Ectodermal cell (in vitro differentiated cells): ENCODE data around the gene CEP164.

Experiments used
- H3K27ac ChIP-seq: 2 replicates; pipeline ENCODE4 v1.7.0; 2013; ENCODE audit warnings: mild to moderate bottlenecking, low read depth, low read length; ENCODE audit not compliant: insufficient read depth, poor library complexity, severe bottlenecking
- H3K27me3 ChIP-seq: 2 replicates; pipeline ENCODE4 v1.7.0; 2013; ENCODE audit warnings: mild to moderate bottlenecking, low read length; ENCODE audit not compliant: insufficient read depth, control insufficient read depth, poor library complexity, severe bottlenecking
- H3K36me3 ChIP-seq: one replicate; pipeline ENCODE4 v1.7.0; 2013; ENCODE audit warnings: low read length; ENCODE audit not compliant: control insufficient read depth, insufficient read depth
- H3K4me1 ChIP-seq: one replicate; pipeline ENCODE4 v1.7.0; 2013; ENCODE audit warnings: low read length; ENCODE audit not compliant: control insufficient read depth, insufficient read depth
- H3K4me3 ChIP-seq: 2 replicates; pipeline ENCODE4 v1.7.0; 2013; ENCODE audit warnings: low read depth, low read length, control low read depth; ENCODE audit not compliant: insufficient read depth
- H3K9me3 ChIP-seq: 2 replicates; pipeline ENCODE4 v1.7.0; 2013; ENCODE audit warnings: mild to moderate bottlenecking, low read length, moderate library complexity; ENCODE audit not compliant: control insufficient read depth
- WGBS, 2 experiments: methylation state at CpG; one replicate each; pipeline ENCODE4 v1.1.7; 2013; ENCODE audit warnings: missing lambda C conversion rate in 2 of 2; 5-methylcytosine and 5-hydroxymethylcytosine counted together

The CEP164 gene

DNA sequence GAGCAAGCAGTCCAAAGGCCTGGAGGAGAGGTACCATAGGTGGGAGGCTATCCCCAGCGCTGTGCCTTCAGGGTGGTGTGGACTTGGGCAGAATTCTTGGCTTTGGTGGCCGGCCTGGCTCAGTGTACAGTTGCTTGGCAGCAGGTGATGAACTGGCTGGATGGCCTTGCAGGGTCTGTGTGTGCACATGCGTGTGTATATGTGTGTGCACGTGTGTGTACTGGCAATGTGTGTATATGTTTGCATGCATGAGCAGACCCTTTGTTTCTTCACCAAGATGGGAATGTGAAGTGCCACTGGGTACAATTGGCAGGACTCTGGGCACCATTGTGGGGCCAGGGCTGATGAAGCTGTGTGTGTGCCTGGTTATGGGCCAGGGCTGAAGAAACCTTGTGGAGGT is 53.0 kb downstream of the CEP164 start:
- H3K4me1 ChIP-seq: no peaks in the 10 kb centered on the region
- 94% methylated on average over 4 of the region's 4 CpGs for WGBS, 2 experiments
- no peaks in the 10 kb centered on the region for H3K27me3 ChIP-seq
- no peak overlapping the region for H3K27ac ChIP-seq
- no peaks in the 10 kb centered on the region for H3K9me3 ChIP-seq
- no peaks in the 10 kb centered on the region for H3K36me3 ChIP-seq
- no peak overlapping the region for H3K4me3 ChIP-seq

DNA sequence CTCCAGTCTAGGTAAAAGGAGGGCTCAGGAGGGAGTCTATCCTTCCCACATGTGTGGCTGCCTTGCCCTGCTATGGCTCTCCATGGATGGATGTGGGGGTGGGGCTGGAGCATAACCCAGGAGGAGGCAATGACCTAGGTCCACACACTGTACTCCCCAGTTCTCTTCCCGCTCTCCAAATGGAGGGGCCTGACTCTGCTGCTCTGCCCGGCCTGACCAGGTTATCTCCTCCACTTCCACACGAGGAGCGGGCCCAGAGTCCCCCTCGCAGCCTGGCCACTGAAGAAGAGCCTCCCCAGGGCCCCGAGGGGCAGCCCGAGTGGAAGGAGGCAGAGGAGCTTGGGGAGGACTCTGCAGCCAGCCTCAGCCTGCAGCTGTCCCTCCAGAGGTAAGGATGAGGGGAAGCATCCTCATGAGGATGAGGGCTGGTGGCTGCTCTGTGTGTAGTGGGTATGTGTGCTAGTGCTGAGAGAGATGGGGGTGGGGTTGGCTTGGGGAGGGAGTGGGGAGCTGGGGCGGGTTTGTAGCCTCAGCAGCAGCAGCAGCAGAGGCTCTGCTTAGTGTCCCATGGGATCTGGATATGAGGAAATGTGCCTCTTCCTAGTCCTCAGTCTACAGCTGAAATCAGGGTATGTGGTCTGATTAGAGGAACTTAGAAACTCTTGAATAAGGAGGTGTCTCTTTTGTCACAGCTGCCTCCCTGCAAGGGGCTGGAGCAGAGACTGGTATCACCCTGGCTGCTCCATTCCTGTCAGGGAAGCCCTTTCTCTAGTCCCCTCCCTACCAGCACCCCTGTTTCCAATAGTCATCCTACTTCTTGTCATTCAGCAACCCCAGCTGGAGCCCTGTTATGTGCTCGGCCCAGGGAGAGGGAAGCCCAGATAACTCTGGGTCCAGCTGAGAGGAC is 54.1 kb downstream of the CEP164 start:
- no peaks in the 10 kb centered on the region for H3K36me3 ChIP-seq

DNA sequence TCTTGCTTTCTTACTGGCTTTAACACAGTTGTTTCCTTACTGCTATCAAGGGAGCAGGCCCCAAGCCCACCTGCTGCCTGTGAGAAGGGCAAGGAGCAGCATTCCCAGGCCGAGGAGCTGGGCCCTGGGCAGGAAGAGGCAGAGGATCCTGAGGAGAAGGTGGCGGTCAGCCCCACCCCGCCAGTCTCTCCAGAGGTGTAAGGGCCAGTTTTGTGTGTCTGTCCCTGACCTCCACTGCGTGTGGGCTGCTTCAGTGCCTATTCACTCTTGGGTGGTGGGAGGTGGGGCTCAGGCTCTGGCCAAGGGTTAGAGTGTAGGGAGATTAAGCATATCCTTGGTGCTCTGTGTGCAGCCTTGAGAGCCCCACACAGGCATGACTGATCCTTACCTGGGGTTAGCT is 55.1 kb downstream of the CEP164 start:
- Histone ChIP-seq H3K27me3 (no peaks in the 10 kb centered on the region), H3K4me3 (no peak overlapping the region), H3K36me3 (peaks cover under 1% of the 10 kb centered on the region), H3K27ac (no peak overlapping the region), H3K9me3 (no peaks in the 10 kb centered on the region), H3K4me1 (no peaks in the 10 kb centered on the region)
- 86 to 88% methylated on average over 4 of the region's 4 CpGs for WGBS, 2 experiments

More for the DNA sequence above, 54.1 kb downstream of the CEP164 start:
- Histone ChIP-seq H3K27ac (no peak overlapping the region), H3K27me3 (no peaks in the 10 kb centered on the region), H3K4me3 (no peak overlapping the region), H3K9me3 (no peaks in the 10 kb centered on the region), H3K4me1 (no peaks in the 10 kb centered on the region)
- WGBS, 2 experiments: 85 to 89% methylated on average over 9 of the region's 9 CpGs

DNA sequence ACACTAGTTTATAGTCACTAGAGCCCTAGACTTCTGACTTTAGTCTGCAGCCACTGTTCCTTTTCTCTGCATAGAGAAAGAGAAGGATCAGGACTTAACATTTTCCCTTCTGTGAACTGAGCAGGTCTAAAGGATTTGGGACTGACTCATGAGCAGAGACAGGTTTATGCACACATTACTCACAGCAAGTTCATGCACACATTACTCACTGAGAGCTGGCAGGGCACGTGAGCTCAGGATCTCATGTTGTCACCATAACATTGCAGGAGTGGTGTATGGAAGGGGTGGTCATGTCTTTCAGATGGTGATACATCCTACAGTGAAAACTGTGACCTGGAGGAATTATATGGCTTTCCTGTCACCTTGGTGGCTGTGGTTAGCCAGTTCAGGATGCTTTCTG is 56.4 kb downstream of the CEP164 start:
- Histone ChIP-seq H3K9me3 (no peaks in the 10 kb centered on the region), H3K27me3 (no peaks in the 10 kb centered on the region), H3K4me1 (no peaks in the 10 kb centered on the region), H3K4me3 (no peak overlapping the region), H3K27ac (no peak overlapping the region), H3K36me3 (peaks cover 6% of the 10 kb centered on the region)
- WGBS, 2 experiments: 94 to 100% methylated on average over 1 of the region's 1 CpG

DNA sequence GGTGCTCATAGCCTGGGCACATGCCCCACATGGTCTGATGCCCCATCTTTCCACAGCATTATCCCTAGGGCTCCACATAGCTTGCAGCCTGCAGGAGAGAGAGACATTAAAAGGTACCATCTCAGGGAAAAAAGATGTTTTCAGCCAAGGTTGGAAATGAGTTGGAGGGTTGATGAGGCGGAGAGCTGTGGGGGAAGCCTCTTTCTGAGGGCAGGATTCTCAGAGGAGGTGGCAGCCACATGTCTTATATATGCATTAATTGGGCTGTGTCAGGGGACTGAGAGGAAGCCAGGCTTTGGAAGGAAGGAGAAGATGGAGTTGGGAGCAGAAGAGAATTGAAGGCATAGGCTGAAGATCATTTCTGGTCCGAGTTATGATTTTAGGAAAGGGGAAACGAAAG is 57.8 kb downstream of the CEP164 start:
- H3K9me3 ChIP-seq: no peaks in the 10 kb centered on the region
- H3K4me3 ChIP-seq: no peak overlapping the region
- no peak overlapping the region for H3K27ac ChIP-seq
- H3K4me1 ChIP-seq: no peaks in the 10 kb centered on the region
- no peaks in the 10 kb centered on the region for H3K27me3 ChIP-seq
- WGBS, 2 experiments: 93 to 94% methylated on average over 3 of the region's 3 CpGs
- H3K36me3 ChIP-seq: peaks cover 6% of the 10 kb centered on the region

DNA sequence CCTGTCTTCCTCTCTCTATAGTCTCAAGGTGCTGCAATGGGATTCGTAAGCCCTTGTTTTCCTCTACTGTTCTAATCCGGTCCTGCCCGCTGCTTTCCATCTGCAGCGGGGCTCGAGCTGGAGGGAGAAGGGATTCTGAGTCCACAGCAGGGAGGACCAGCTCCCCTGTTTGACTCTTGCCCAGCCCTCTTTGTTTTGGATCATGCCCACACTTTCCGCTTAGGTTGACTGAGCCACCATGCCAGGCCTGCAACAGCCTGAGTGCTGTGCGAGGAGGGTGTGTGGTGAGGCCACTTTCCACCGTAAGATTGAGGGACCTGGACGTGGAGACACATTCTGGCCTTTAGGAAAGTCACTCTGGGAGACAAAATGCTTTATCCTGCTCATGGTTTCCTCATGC is 58.3 kb downstream of the CEP164 start:
- Histone ChIP-seq H3K27me3 (no peaks in the 10 kb centered on the region), H3K36me3 (peaks cover 7% of the 10 kb centered on the region), H3K4me3 (no peak overlapping the region), H3K4me1 (no peaks in the 10 kb centered on the region), H3K9me3 (no peaks in the 10 kb centered on the region), H3K27ac (no peak overlapping the region)
- 91 to 95% methylated on average over 9 of the region's 9 CpGs for whole genome bisulfite sequencing, 2 experiments

DNA sequence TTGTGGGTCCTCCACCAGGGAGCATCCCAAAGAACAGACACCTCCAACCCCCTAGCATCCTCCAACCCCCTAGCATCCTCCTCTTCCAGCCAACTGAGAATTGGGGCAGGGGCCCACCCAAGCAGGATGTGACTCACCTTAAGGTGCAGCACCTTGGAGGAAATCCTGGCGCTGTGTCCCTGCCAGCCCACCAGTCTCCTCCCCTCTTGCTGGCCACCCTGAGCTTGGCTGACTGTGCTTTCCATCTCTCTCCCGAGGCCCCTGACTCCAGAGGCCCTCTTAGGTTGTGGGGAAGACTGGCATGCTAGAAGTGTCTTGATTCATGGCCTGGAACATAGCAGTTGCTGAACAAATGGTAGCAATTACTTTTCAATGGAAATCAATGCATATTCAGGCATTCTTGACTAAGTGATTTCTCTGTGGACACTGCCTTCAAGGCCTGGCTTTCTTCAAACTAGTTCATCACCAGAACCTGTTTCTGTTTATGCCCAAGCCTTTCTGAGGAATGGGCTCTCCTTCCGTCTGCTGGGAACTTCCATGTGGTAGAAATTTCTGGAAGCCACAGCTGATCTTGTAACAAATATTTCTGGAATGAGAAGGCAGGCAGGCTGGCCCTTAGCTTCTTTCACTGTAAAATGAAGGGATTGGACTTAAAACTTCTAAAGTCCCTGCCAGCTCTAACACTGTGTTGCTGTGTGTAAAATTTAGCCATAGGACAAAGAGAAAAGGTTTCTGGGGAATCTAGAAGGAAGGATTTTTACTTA is 60.5 kb downstream of the CEP164 start:
- H3K36me3 ChIP-seq: peaks cover 22% of the 10 kb centered on the region
- no peak overlapping the region for H3K4me3 ChIP-seq
- H3K27ac ChIP-seq: no peak overlapping the region
- 97 to 98% methylated on average over 3 of the region's 3 CpGs for WGBS, 2 experiments
- no peaks in the 10 kb centered on the region for H3K4me1 ChIP-seq
- H3K27me3 ChIP-seq: no peaks in the 10 kb centered on the region
- no peaks in the 10 kb centered on the region for H3K9me3 ChIP-seq

DNA sequence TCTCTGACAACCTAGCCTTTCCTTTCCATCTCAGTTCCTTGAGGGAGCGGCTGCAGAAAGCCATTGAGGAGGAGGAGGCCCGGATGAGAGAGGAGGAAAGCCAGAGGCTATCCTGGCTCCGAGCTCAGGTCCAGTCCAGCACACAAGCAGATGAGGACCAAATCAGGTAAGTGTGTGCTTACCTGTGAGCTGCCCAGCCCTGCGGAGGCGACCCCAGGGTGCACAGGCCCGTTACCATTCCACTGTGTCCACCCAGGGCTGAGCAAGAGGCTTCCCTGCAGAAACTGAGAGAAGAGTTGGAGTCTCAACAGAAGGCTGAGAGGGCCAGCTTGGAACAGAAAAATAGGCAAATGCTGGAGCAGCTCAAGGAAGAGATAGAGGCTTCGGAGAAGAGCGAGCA is 63.1 kb downstream of the CEP164 start:
- H3K27me3 ChIP-seq: no peaks in the 10 kb centered on the region
- H3K4me3 ChIP-seq: no peak overlapping the region
- no peaks in the 10 kb centered on the region for H3K9me3 ChIP-seq
- H3K27ac ChIP-seq: no peak overlapping the region
- 96% methylated on average over 8 of the region's 8 CpGs for WGBS, 2 experiments
- H3K36me3 ChIP-seq: peaks cover 37% of the 10 kb centered on the region
- no peaks in the 10 kb centered on the region for H3K4me1 ChIP-seq

DNA sequence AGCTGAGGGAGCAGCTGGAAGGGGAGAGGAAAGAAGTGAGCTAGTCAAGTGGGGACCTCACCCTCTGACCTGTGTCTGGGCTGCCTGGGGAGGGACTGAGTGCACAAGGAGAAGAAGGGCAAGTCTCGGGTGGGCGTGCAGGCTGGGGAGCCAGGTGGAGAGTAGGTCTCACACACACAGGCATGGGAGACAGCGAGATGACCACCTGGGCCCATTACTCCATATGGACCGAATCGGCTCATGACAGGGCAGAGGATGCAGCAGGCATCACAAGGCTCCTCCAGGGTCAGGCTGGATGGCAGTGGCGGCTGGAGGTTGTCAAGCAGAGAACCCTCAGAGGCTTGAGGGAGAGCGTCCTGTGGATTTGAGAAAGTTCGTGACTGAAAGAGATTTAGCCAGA is 63.5 kb downstream of the CEP164 start:
- Histone ChIP-seq H3K4me1 (no peaks in the 10 kb centered on the region), H3K27ac (no peak overlapping the region), H3K4me3 (no peak overlapping the region), H3K27me3 (no peaks in the 10 kb centered on the region), H3K36me3 (peaks cover 37% of the 10 kb centered on the region), H3K9me3 (no peaks in the 10 kb centered on the region)
- WGBS, 2 experiments: 94 to 95% methylated on average over 8 of the region's 8 CpGs

DNA sequence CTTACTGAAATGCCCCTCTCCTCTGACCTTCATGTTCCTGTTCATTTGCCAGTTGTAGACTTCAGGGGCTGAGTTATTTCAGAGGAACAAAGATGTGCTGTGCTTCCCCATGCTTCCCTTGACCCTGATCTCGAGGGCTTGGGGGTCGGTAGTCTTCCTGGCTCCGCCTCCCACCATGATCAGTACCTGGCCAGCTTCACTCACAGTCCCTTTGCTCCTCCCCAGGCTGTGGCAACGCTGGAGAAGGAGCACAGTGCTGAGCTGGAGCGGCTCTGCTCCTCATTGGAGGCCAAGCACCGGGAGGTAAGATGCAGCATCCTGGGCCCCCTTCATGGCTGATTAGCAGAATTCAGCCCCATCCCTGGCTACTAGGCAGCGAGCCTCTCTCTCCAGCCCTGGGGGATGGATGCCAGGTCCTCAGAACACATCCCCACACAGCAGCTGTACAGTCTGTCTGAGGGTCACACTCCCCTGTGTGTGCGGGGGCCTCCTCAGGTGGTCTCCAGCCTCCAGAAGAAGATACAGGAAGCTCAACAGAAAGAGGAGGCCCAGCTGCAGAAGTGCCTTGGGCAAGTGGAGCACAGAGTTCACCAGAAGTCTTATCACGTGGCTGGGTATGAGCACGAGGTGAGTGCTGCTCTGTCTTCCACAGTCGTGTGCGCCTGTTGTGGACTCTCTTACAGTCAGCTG is 64.5 kb downstream of the CEP164 start:
- WGBS, 2 experiments: 93 to 94% methylated on average over 12 of the region's 12 CpGs
- no peaks in the 10 kb centered on the region for H3K9me3 ChIP-seq

More for the DNA sequence above, 64.5 kb downstream of the CEP164 start:
- H3K4me3 ChIP-seq: no peak overlapping the region
- H3K4me1 ChIP-seq: no peaks in the 10 kb centered on the region
- peaks cover 47% of the 10 kb centered on the region for H3K36me3 ChIP-seq
- no peaks in the 10 kb centered on the region for H3K27me3 ChIP-seq
- H3K27ac ChIP-seq: no peak overlapping the region
